Activated CD4-positive, CD25-positive, alpha-beta regulatory T cell treated with anti-CD3 and anti-CD28 coated beads, Interleukin-2, amount 50 U/mL, for 16 hours (primary cell): ENCODE measurements around the gene SLC13A3.
A peak's percentile ranks its signal among the peaks of the same experiment; 100 is the strongest.
"Not testable (repeated sequence)": the region's sequence is repeated elsewhere in the genome, so short reads cannot be mapped to it uniquely, and the experiment has no call there.

Source experiments
- DNase-seq: peaks from one replicate; pipeline ENCODE4 v3.0.0-alpha.2; 2020; ENCODE audit warnings: low read depth, low spot score

The SLC13A3 gene

GRCh38 chr20:46681032-46681854, 30.0 kb upstream of the SLC13A3 start:
- DNase-seq: peak; percentile 36

- no peak for DNase-seq
Observed at GRCh38 chr20:46680684-46681031, 29.4 kb upstream of the SLC13A3 start.

GRCh38 chr20:46678516-46678915, 27.3 kb upstream of the SLC13A3 start:
- no peak for DNase-seq

GRCh38 chr20:46677608-46678007, 26.3 kb upstream of the SLC13A3 start:
- no peak for DNase-seq

GRCh38 chr20:46676649-46677316, 25.5 kb upstream of the SLC13A3 start:
- DNase-seq: not testable (repeated sequence)

- no peak for DNase-seq
Observed at GRCh38 chr20:46674253-46675083, 23.2 kb upstream of the SLC13A3 start.

- no peak for DNase-seq
Observed at GRCh38 chr20:46673394-46674252, 22.4 kb upstream of the SLC13A3 start.

- no peak for DNase-seq
Observed at GRCh38 chr20:46672543-46673148, 21.4 kb upstream of the SLC13A3 start.

- DNase-seq: no peak
Observed at GRCh38 chr20:46671866-46672542, 20.7 kb upstream of the SLC13A3 start.

- no peak for DNase-seq
Observed at GRCh38 chr20:46670585-46671584, 19.6 kb upstream of the SLC13A3 start.

- no peak for DNase-seq
Observed at GRCh38 chr20:46670228-46670584, 18.9 kb upstream of the SLC13A3 start.

GRCh38 chr20:46666818-46667515, 15.7 kb upstream of the SLC13A3 start:
- no peak for DNase-seq

- DNase-seq: no peak
Observed at GRCh38 chr20:46666306-46666705, 15.0 kb upstream of the SLC13A3 start.

- no peak for DNase-seq
Observed at GRCh38 chr20:46665602-46666001, 14.3 kb upstream of the SLC13A3 start.

GRCh38 chr20:46663531-46663930, 12.3 kb upstream of the SLC13A3 start:
- DNase-seq: no peak

- no peak for DNase-seq
Observed at GRCh38 chr20:46661659-46662058, 10.4 kb upstream of the SLC13A3 start.

GRCh38 chr20:46660487-46660886, 9.2 kb upstream of the SLC13A3 start:
- no peak for DNase-seq

GRCh38 chr20:46657618-46658017, 6.4 kb upstream of the SLC13A3 start:
- no peak for DNase-seq

GRCh38 chr20:46657137-46657536, 5.9 kb upstream of the SLC13A3 start:
- DNase-seq: no peak
